Thyroid gland (tissue), 4 donors: ENCODE measurements around the gene ZIC4.

Experiments
- POLR2A ChIP-seq, 2 donors: fragments of 450-650 bp; IDR thresholded peaks; one replicate each; pipeline ENCODE4 v1.6.1; 2017; ENCODE audit warnings: antibody characterized with exemption in 2 of 2, mild to moderate bottlenecking in 2 of 2, moderate library complexity in 1 of 2
- TF ChIP-seq, protein P1 (sequence below), 6 experiments: fragments of 200-600 bp in 3 of 6; fragments of 450-650 bp in 3 of 6; sonication (generic) in 3 of 6; IDR thresholded peaks; one replicate each; pipeline ENCODE4 v1.5.1; 2016 to 2019; ENCODE audit warnings: antibody characterized with exemption in 6 of 6, mild to moderate bottlenecking in 2 of 6, inconsistent platforms in 1 of 6, moderate library complexity in 1 of 6

DNA sequence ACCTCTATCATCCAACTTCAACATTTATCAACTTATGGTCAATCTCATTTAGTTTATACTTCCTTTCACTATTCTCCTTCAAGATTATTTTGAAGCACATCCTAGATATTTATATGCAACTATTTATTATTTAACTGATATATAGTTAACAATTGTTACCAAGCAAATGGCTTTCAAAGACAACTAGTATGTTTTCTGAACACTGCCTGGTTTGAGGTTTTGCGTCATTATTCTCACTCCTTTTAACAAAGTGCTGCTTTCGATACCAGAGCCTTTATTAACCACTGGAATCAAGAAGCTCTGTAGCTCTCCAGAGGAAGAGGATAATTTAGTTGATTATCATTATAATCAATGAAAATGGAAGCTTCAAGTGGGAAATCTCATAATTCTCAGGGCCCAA, 22.4 kb upstream of the ZIC4 start:
- TF ChIP-seq, protein P1, sequence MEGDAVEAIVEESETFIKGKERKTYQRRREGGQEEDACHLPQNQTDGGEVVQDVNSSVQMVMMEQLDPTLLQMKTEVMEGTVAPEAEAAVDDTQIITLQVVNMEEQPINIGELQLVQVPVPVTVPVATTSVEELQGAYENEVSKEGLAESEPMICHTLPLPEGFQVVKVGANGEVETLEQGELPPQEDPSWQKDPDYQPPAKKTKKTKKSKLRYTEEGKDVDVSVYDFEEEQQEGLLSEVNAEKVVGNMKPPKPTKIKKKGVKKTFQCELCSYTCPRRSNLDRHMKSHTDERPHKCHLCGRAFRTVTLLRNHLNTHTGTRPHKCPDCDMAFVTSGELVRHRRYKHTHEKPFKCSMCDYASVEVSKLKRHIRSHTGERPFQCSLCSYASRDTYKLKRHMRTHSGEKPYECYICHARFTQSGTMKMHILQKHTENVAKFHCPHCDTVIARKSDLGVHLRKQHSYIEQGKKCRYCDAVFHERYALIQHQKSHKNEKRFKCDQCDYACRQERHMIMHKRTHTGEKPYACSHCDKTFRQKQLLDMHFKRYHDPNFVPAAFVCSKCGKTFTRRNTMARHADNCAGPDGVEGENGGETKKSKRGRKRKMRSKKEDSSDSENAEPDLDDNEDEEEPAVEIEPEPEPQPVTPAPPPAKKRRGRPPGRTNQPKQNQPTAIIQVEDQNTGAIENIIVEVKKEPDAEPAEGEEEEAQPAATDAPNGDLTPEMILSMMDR (IDR thresholded peaks at IDR 0.05): no peak
- no peak for TF ChIP-seq POLR2A (IDR thresholded peaks at IDR 0.05)
